ENCODE data around the gene FKTN. TPM values are rescaled to one million over a fixed set of nuclear protein-coding genes. Genes with fewer than 3 reads are reported as not detected.

Gene FKTN
- total and polyA plus RNA-seq, 2 donors from 2014 or later: 5.9 to 21.4 TPM

GRCh38 chr9:105683688-105684275 is 125.9 kb downstream of the FKTN start:
- no peaks in the 10 kb centered on the region for H3K4me1 ChIP-seq (ENCODE audit: control insufficient read depth in 2 of 3, insufficient read depth in 2 of 3, low read depth in 1 of 3, low read length in 3 of 3)
- DNase-seq (no peak), FAIRE-seq (no peak)
- no peaks in the 10 kb centered on the region for H3K27me3 ChIP-seq (ENCODE audit: control insufficient read depth, insufficient read depth, low read length)
- H3K9ac ChIP-seq (ENCODE audit: low read length in 3 of 3): no peak overlapping the region
- intact Hi-C loops (cut with DNase I): no loop called here
- no peak overlapping the region for H3K4me3 ChIP-seq (ENCODE audit: low read length in 3 of 3)
- no peaks in the 10 kb centered on the region for H3K9me3 ChIP-seq (ENCODE audit: control insufficient read depth in 2 of 3, insufficient read depth in 1 of 3, low read length in 3 of 3)
- no peaks in the 10 kb centered on the region for H3K36me3 ChIP-seq (ENCODE audit: control insufficient read depth in 2 of 3, insufficient read depth in 3 of 3, low read length in 3 of 3)
- no peak for TF ChIP-seq CTCF (IDR thresholded peaks at IDR 0.05; ENCODE audit: borderline replicate concordance, extremely low read depth, insufficient read depth)
- no peak overlapping the region for H3K27ac ChIP-seq (ENCODE audit: low read depth in 2 of 2, low read length in 2 of 2)

GRCh38 chr9:105686936-105687335 is 129.0 kb downstream of the FKTN start:
- H3K9me3 ChIP-seq (ENCODE audit: control insufficient read depth in 2 of 3, insufficient read depth in 1 of 3, low read length in 3 of 3): no peaks in the 10 kb centered on the region
- H3K4me1 ChIP-seq (ENCODE audit: control insufficient read depth in 2 of 3, insufficient read depth in 2 of 3, low read depth in 1 of 3, low read length in 3 of 3): no peaks in the 10 kb centered on the region
- H3K27ac ChIP-seq (ENCODE audit: low read depth in 2 of 2, low read length in 2 of 2): no peak overlapping the region
- no peak overlapping the region for H3K4me3 ChIP-seq (ENCODE audit: low read length in 3 of 3)
- H3K36me3 ChIP-seq (ENCODE audit: control insufficient read depth in 2 of 3, insufficient read depth in 3 of 3, low read length in 3 of 3): no peaks in the 10 kb centered on the region
- no peak for DNase-seq
- intact Hi-C loops (cut with DNase I): no loop called here
- no peak for FAIRE-seq
- H3K27me3 ChIP-seq (ENCODE audit: control insufficient read depth, insufficient read depth, low read length): no peaks in the 10 kb centered on the region
- no peak for TF ChIP-seq CTCF (IDR thresholded peaks at IDR 0.05; ENCODE audit: borderline replicate concordance, extremely low read depth, insufficient read depth)
- H3K9ac ChIP-seq (ENCODE audit: low read length in 3 of 3): no peak overlapping the region

Other genes with a start within 250 kb of the FKTN start
- 13.2 TPM for gene FSD1L, start 110.1 kb upstream of the FKTN start, total RNA-seq
- gene FSD1L, start 110.1 kb upstream of the FKTN start, polyA plus RNA-seq (ENCODE audit: insufficient read depth, low read depth, low replicate concordance): 1.4 TPM
- 0.98 TPM for gene TAL2, start 104.3 kb downstream of the FKTN start, total RNA-seq
- gene TAL2, start 104.3 kb downstream of the FKTN start, polyA plus RNA-seq (ENCODE audit: insufficient read depth, low read depth, low replicate concordance): not detected
- gene TMEM38B, start 136.4 kb downstream of the FKTN start, total RNA-seq: 23.2 TPM
- 12.5 TPM for gene TMEM38B, start 136.4 kb downstream of the FKTN start, polyA plus RNA-seq (ENCODE audit: insufficient read depth, low read depth, low replicate concordance)